GM12801 (cell line): Measurements from ENCODE around the gene TMC1.
"Not testable (repeated sequence)": the region's sequence is repeated elsewhere in the genome, so short reads cannot be mapped to it uniquely, and the experiment has no call there.

Experiments used
- TF ChIP-seq, protein P1 (sequence below): IDR thresholded peaks from one replicate; pipeline ENCODE4 v1.5.1; 2011; ENCODE audit warnings: control low read depth; ENCODE audit not compliant: insufficient read length; ENCODE audit errors: extremely low read depth

The TMC1 gene

DNA sequence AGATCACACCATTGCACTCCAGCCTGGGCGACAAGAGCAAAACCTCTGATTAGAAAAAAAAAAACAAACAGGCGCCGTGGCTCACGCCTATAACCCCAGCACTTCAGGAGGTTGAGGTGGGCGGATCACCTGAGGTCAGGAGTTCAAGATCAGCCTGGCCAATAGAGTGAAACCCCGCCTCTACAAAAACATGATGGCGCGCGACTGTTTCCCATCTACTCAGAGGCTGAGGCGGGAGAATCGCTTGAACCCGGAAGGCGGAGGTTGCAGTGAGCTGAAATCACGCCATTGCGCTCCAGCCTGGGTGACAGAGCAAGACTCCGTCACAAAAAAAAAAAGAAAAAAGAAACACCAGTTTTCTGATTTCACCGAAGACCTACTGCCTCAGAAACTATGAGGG is at the start of gene TMC1:
TMC1 (plus strand) TSS at position 193 of the 400 bp plus-strand sequence. CDS start 127,041 bp downstream, outside the sequence.
- TF ChIP-seq, protein P1, sequence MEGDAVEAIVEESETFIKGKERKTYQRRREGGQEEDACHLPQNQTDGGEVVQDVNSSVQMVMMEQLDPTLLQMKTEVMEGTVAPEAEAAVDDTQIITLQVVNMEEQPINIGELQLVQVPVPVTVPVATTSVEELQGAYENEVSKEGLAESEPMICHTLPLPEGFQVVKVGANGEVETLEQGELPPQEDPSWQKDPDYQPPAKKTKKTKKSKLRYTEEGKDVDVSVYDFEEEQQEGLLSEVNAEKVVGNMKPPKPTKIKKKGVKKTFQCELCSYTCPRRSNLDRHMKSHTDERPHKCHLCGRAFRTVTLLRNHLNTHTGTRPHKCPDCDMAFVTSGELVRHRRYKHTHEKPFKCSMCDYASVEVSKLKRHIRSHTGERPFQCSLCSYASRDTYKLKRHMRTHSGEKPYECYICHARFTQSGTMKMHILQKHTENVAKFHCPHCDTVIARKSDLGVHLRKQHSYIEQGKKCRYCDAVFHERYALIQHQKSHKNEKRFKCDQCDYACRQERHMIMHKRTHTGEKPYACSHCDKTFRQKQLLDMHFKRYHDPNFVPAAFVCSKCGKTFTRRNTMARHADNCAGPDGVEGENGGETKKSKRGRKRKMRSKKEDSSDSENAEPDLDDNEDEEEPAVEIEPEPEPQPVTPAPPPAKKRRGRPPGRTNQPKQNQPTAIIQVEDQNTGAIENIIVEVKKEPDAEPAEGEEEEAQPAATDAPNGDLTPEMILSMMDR, result not testable (repeated sequence)

DNA sequence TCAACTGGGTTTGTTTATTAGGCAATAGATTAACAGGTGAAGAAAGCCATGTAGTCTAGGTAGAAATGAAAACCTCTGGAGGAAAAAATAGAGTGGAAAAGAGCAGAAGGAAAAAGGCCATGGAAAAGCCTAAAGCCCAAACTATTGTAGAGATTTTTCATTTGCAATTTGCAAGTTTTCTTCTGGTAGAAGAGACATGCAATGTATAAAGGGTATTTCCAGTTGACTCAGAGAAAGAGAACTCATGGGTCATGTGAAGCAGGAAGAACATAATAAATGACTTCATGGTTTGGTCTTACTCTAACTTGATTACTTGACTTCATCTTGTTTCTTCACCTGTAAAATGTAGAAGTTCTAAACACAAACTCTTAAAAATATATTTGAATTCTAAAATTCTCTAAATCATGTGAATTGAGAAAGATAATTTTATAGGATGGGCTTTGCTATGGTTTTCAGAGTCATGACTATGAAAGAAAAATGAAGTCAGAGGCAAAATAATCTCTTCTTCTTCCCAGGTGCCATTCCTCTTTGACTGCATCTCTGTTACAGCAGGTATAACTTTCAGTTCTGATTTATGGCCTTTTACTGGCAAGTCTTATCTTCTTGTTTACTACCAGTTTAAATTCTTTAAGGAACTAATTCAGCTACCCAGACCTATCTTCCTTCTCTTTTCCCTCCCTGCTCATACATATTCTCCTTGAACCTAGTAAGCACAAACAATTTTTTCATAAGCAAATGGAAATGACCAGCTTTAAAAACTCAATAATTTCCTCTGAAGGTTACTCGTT is 47.7 kb upstream of the TMC1 start:
- TF ChIP-seq, protein P1, result no peak

DNA sequence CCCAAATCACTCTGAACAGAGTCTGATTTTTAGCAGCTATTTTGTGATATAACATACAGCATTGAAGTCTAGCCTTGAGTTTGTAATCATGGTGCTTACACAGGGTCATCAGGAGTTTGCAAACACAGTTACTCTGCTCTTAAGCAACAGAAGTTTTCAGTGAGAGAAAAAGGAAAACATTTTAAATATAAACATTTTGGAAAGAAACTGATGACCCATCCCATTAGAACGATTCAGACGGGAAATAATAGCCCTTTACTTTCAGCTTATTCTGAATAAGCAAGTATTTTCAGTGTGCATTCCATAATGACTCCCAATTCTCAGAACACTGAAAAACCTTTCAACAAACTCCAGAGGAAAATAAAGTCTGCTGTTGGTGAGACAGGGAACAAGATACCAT is 46.7 kb upstream of the TMC1 start:
- TF ChIP-seq, protein P1, result no peak

DNA sequence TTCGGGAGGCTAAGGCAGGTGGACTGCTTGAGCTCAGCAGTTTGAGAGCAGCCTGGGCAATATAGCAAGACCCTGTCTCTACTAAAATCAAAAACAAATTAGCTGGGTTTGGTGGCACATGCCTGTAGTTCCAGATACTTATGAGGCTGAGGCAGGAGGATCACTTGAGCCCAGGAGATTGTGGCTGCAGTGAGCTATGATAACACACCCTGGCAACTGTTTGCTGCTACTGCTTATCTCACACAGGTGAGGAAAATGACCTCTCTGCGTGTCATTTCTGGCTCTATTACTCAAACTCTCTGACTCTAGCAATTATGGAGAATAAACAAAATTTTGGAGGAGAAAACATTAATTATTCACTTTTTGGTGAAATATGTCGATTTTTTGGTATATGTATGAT is 45.3 kb upstream of the TMC1 start:
- TF ChIP-seq, protein P1, result no peak

DNA sequence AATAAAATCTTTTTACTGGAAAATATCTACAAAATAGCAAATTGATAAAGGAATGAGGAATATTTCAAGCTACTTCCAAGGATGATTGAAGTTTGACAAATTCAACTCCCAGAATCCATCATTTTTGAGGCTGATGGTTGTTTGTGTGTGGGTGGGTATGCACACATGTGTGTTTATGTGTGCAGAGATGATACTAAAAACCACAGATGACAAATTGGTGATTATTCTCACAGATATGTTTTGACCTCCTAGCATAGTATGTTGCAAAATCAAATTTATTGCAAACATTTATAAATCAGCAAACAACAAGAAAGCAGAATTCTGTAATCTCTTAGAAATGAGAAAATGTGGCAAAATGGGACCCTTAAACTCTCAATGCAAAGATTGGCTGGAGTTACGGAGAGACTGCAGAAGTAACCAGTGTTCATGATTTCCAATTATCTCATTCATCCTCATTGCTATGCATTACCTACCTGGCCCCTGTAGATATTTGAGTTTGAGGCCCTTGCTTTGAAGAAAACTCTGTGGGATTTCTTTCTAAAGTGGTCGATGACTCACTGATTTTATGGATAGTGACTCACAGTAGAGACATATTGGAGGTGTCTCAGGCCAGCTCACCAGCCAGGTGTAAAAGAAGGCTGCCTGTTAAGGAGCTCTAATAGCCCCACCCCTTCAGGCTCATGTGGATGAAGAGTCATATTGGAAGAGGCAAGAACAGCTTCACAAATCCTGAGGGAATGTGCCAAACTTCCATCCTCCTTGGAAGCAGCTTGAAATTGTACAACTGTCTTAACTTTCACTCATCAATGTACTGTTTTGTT is 44.6 kb upstream of the TMC1 start:
- TF ChIP-seq, protein P1, result no peak

DNA sequence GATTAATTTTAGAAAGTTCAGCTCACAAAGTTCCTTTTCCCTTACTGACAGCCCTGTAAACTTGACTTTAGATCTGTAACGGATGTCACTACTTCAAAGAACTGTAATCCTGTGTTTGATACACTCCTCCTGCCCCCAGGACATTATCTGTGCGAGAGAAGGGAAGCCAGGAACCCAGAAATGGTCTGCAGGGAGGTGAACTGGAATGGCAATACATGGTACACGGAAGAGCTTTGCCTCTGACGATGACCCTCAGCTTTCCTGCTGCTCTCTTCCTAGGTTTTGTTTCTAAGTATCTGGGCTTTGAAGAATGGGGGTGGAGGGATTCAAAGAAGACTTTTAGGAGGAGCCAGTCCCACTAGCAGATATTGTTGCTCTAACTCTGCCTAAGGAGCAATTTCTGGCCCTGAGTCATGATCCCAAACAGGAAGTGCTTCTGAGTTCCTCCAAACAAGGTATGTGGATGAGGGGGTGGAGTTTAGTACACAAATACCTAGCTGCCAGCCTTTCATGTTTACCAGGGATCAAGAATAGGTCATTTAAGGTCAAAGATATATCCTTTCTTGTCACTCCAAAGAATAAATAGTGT is 43.4 kb upstream of the TMC1 start:
- TF ChIP-seq, protein P1, result no peak

DNA sequence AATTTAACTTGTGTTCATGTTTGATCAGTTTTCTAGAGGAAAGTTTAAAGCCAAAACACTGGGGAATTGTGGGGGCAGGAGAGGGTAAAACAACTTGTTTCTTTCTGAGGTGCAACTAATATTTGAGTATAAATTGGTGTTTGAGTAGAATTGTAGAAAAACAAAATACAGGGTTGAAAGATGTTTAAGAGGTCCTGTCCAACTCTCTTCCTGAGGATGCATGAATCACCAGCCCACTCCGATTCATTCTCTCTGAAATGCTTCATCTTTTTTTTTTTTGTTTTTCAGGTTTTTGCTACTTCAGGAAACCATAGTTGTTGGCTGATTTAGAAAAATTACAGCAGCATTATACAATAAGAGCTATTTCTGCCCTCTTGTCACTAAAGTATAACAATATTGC is 42.4 kb upstream of the TMC1 start:
- TF ChIP-seq, protein P1, result no peak
